ENCODE data around the gene VRK2.
"Not testable (repeated sequence)": the region's sequence is repeated elsewhere in the genome, so short reads cannot be mapped to it uniquely, and the experiment has no call there.

Gene VRK2

GRCh38 chr2:58072102-58072501, 25.5 kb downstream of the VRK2 start:
- in situ Hi-C loops (cut with HindIII; ENCODE audit: low sequenced_read_pairs): no loop called here
- no peak for TF ChIP-seq CTCF (IDR thresholded peaks at IDR 0.05; ENCODE audit: low read depth, low read length, missing control alignments)
- H3K4me3 ChIP-seq (ENCODE audit: low read depth, low read length): no peak overlapping the region
- DNase-seq (ENCODE audit: low read depth): no peak

- no peak for DNase-seq (ENCODE audit: low read depth)
- no peak for TF ChIP-seq CTCF (IDR thresholded peaks at IDR 0.05; ENCODE audit: low read depth, low read length, missing control alignments)
- in situ Hi-C loops (cut with HindIII; ENCODE audit: low sequenced_read_pairs): no loop called here
- H3K4me3 ChIP-seq (ENCODE audit: low read depth, low read length): no peak overlapping the region
Observed at GRCh38 chr2:58073008-58073407, 26.4 kb downstream of the VRK2 start.

- TF ChIP-seq CTCF (IDR thresholded peaks at IDR 0.05; ENCODE audit: low read depth, low read length, missing control alignments): no peak
- H3K4me3 ChIP-seq (ENCODE audit: low read depth, low read length): no peak overlapping the region
- in situ Hi-C loops (cut with HindIII; ENCODE audit: low sequenced_read_pairs): no loop called here
- DNase-seq (ENCODE audit: low read depth): no peak
Observed at GRCh38 chr2:58073751-58074150, 27.1 kb downstream of the VRK2 start.

GRCh38 chr2:58081000-58081399, 34.4 kb downstream of the VRK2 start:
- no peak for TF ChIP-seq CTCF (IDR thresholded peaks at IDR 0.05; ENCODE audit: low read depth, low read length, missing control alignments)
- H3K4me3 ChIP-seq (ENCODE audit: low read depth, low read length): no peak overlapping the region
- in situ Hi-C loops (cut with HindIII; ENCODE audit: low sequenced_read_pairs): no loop called here
- no peak for DNase-seq (ENCODE audit: low read depth)

DNA sequence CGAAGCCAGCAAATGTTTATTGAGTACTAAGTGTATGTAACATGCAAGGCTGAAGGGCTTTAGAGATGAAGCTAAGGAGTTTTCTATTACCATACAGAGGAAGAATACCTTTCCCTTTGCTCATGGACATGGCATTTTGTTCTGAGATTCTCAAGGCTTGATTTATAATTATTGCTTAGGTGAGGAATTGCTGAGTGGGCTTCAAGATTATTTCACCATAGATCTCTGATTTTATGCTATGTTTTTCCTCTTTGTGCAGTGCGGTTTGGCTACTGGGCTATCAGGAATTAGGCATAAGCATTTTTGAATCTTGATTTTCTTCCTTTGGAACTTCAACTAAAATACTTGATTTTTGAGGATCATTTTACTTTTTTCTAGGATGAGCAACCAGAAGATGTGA, 42.5 kb downstream of the VRK2 start:
- in situ Hi-C loops (cut with HindIII; ENCODE audit: low sequenced_read_pairs): no loop called here

DNA sequence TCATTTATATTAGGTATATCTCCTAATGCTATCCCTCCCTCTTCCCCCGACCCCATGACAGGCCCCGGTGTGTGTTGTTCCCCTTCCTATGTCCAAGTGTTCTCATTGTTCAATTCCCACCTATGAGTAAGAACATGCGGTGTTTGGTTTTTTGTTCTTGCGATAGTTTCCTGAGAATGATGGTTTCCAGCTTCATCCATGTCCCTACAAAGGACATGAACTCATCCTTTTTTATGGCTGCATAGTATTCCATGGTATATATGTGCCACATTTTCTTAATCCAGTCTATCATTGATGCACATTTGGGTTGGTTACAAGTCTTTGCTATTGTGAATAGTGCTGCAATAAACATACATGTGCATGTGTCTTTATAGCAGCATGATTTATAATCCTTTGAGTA, 46.2 kb downstream of the VRK2 start:
- DNase-seq (ENCODE audit: low read depth); H3K4me3 ChIP-seq (ENCODE audit: low read depth, low read length); in situ Hi-C loops (cut with HindIII; ENCODE audit: low sequenced_read_pairs): not testable (repeated sequence)

More for the DNA sequence above, 42.5 kb downstream of the VRK2 start:
- TF ChIP-seq CTCF (IDR thresholded peaks at IDR 0.05; ENCODE audit: low read depth, low read length, missing control alignments): no peak
- H3K4me3 ChIP-seq (ENCODE audit: low read depth, low read length): no peak overlapping the region
- no peak for DNase-seq (ENCODE audit: low read depth)

GRCh38 chr2:58097025-58097424, 50.4 kb downstream of the VRK2 start:
- in situ Hi-C loops (cut with HindIII; ENCODE audit: low sequenced_read_pairs): no loop called here
- DNase-seq (ENCODE audit: low read depth): no peak
- no peak overlapping the region for H3K4me3 ChIP-seq (ENCODE audit: low read depth, low read length)
- TF ChIP-seq CTCF (IDR thresholded peaks at IDR 0.05; ENCODE audit: low read depth, low read length, missing control alignments): no peak

All from astrocyte of the cerebellum (primary cell).